Erythroblast (primary cell): ENCODE results near the gene CDCA7L.

ENCODE experiments used
- GATA1 ChIP-seq: IDR thresholded peaks from 2 replicates; pipeline ENCODE4 v1.6.1; 2011; ENCODE audit warnings: low read depth, mild to moderate bottlenecking, control low read depth, low read length, moderate library complexity
- POLR2A ChIP-seq: IDR thresholded peaks from 2 replicates; pipeline ENCODE4 v1.6.1; 2011; ENCODE audit warnings: mild to moderate bottlenecking, low read length

- no peak for TF ChIP-seq POLR2A
- no peak for TF ChIP-seq GATA1
Measured at GRCh38 chr7:21971780-21972396, 26.2 kb upstream of the CDCA7L start.
